BLaER1 treated with 17β-estradiol and CSF1 and Interleukin-3, amounts not matched to agents 10 nM and 100 nM (cell line): ENCODE measurements around the gene LDHA.

ENCODE experiments used
- H3K27ac ChIP-seq, 11 experiments: shearing (Covaris generic); formaldehyde crosslinking; 2 replicates each; pipeline ENCODE4 v1.8.1; 2022
- H3K27me3 ChIP-seq, 11 experiments: shearing (Covaris generic); formaldehyde crosslinking; 2 replicates each; pipeline ENCODE4 v1.8.1; 2022
- H3K36me3 ChIP-seq, 11 experiments: shearing (Covaris generic); formaldehyde crosslinking; 2 replicates each; pipeline ENCODE4 v1.8.1; 2022
- H3K4me1 ChIP-seq, 10 experiments: shearing (Covaris generic); formaldehyde crosslinking; 2 replicates each; pipeline ENCODE4 v1.8.1; 2022
- H3K4me2 ChIP-seq, 11 experiments: shearing (Covaris generic); formaldehyde crosslinking; 2 replicates each; pipeline ENCODE4 v1.8.1; 2022
- H3K4me3 ChIP-seq, 10 experiments: shearing (Covaris generic); formaldehyde crosslinking; 2 replicates each; pipeline ENCODE4 v1.8.1; 2022
- H3K9ac ChIP-seq, 11 experiments: shearing (Covaris generic); formaldehyde crosslinking; 2 replicates each; pipeline ENCODE4 v1.8.1; 2022
- H3K9me3 ChIP-seq, 11 experiments: shearing (Covaris generic); formaldehyde crosslinking; replicated peaks in 1 of 11; 2 replicates each; pipeline ENCODE4 v1.8.1; 2022
- H4K20me1 ChIP-seq, 11 experiments: shearing (Covaris generic); formaldehyde crosslinking; 2 replicates each; pipeline ENCODE4 v1.8.1; 2022
- Cebpa-rat ChIP-seq, 11 experiments: shearing (Covaris generic); IDR thresholded peaks; 2 replicates each; pipeline ENCODE4 v1.8.1; 2022

LDHA gene

DNA sequence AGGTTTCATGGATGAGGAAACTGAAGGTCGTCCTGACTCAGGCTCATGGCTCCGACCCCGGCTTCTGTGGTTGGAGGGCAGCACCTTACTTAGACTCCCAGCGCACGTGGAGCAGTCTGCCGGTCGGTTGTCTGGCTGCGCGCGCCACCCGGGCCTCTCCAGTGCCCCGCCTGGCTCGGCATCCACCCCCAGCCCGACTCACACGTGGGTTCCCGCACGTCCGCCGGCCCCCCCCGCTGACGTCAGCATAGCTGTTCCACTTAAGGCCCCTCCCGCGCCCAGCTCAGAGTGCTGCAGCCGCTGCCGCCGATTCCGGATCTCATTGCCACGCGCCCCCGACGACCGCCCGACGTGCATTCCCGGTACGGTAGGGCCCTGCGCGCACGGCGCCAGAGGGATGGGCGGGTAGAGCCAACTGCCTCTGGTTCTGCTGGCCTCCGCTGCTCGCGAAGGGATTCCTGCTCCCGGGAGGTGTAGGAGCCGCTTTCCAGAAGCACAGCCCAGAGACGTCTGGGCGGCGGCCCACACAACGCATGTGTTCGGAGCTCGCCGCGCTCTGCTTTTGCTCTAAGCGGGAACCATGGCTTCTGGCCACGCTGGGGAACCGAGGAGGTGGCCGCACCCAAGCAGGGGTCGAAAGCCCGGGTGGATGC lies at the start of gene LDHA:
TSS of gene LDHA (plus strand) at position 289 of the 653 bp plus-strand sequence. CDS start 2,280 bp downstream, outside the sequence.
- Histone ChIP-seq H3K27ac (peak within 1 kb of the TSS; percentile 77 to 98 (median 95)), H3K36me3 (peaks cover 31 to 43% (median 39%) of the 10 kb centered on the region in 11 experiments), H3K9ac (peak within 1 kb of the TSS; percentile 93 to 99 (median 95)), H3K4me1 (peaks cover 42 to 49% (median 47%) of the 10 kb centered on the region in 10 experiments), H4K20me1 (peaks cover 41 to 49% (median 48%) of the 10 kb centered on the region in 11 experiments), H3K4me3 (peak within 1 kb of the TSS; percentile 90 to 100 (median 97)), H3K4me2 (peak within 1 kb of the TSS; percentile 69 to 98 (median 92)), H3K9me3 (no peaks in the 10 kb centered on the region), H3K27me3 (no peaks in the 10 kb centered on the region)
- no peak for TF ChIP-seq Cebpa-rat (IDR thresholded peaks at IDR 0.05)

- no peak for TF ChIP-seq Cebpa-rat (IDR thresholded peaks at IDR 0.05)
- Histone ChIP-seq H3K9ac (no peak overlapping the region), H3K4me3 (no peak overlapping the region), H3K4me1 (peaks cover 0 to 16% (median 7%) of the 10 kb centered on the region in 10 experiments; a peak in 10 of 20 replicates), H4K20me1 (0 out of 22 replicates have a peak, but pooled peaks cover 0 to 6% (median 0%) of the 10 kb centered on the region in 11 experiments), H3K27me3 (no peaks in the 10 kb centered on the region), H3K27ac (no peak overlapping the region), H3K4me2 (peak overlapping the region in 4 of 11 experiments; percentile 3 to 36 (median 8); a peak in 5 of 22 replicates), H3K36me3 (peaks cover 83 to 100% (median 94%) of the 10 kb centered on the region in 11 experiments), H3K9me3 (no peaks in the 10 kb centered on the region)
These were observed 46.8 kb upstream of the LDHA start for GRCh38 chr11:18347471-18348125.

DNA sequence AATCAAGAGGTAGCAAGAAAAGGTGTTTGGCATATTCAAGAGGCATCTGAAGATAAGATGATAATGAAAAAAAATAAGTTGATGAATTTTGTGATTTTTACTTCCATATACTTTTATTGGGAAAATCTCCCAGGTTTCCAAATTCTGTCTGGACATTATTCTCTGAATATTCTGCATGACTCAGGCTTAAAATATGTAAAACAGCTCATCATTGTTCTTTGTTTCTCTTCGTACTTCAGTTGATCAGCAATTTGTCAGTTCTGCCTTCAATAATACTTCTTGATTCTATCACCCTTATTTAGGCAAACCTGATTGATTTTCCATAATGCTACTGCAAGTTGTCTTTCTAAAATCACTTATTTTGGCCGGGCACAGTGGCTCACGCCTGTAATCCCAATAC lies 41.8 kb upstream of the LDHA start:
- H3K36me3 ChIP-seq: peaks cover 81 to 100% (median 92%) of the 10 kb centered on the region in 11 experiments
- no peak overlapping the region for H3K4me2 ChIP-seq
- no peak overlapping the region for H3K9ac ChIP-seq
- H3K9me3 ChIP-seq: no peaks in the 10 kb centered on the region
- H3K4me1 ChIP-seq: peaks cover 0 to 9% (median 5%) of the 10 kb centered on the region in 10 experiments; a peak in 10 of 20 replicates
- H4K20me1 ChIP-seq: no peaks in the 10 kb centered on the region
- no peaks in the 10 kb centered on the region for H3K27me3 ChIP-seq
- H3K4me3 ChIP-seq: no peak overlapping the region
- no peak overlapping the region for H3K27ac ChIP-seq
- no peak for TF ChIP-seq Cebpa-rat (IDR thresholded peaks at IDR 0.05)

- no peaks in the 10 kb centered on the region for H3K9me3 ChIP-seq
- peaks cover 0 to 24% (median 13%) of the 10 kb centered on the region in 10 experiments; a peak in 12 of 20 replicates for H3K4me1 ChIP-seq
- H4K20me1 ChIP-seq: no peaks in the 10 kb centered on the region
- H3K27ac ChIP-seq: no peak overlapping the region
- no peak for TF ChIP-seq Cebpa-rat (IDR thresholded peaks at IDR 0.05)
- H3K36me3 ChIP-seq: peaks cover 95 to 100% (median 99%) of the 10 kb centered on the region in 11 experiments
- H3K27me3 ChIP-seq: no peaks in the 10 kb centered on the region
- peak overlapping the region in 3 of 11 experiments; percentile 18 to 29 (median 20); a peak in 3 of 22 replicates for H3K4me2 ChIP-seq
- no peak overlapping the region; a peak in 1 of 22 replicates for H3K9ac ChIP-seq
- no peak overlapping the region for H3K4me3 ChIP-seq
These were observed 35.7 kb upstream of the LDHA start for GRCh38 chr11:18358646-18359045.

DNA sequence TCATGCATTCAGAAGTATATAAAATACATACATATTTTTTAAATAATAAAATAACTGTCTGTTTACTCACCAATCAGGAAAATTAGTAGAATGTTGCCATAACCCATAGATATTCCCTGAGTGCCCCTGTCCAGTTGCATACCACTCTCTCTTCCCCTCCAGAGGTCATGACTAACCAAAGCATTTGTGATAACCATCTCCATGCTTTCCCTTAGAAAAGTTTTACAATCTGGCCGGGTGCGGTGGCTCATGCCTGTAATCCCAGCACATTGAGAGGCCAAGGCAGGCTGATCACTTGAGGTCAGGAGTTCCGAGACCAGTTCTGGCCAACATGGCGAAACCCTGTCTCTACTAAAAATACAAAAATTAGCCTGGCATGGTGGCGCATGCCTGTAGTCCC lies 33.2 kb upstream of the LDHA start:
- H3K4me2 ChIP-seq: no peak overlapping the region
- peaks cover 23 to 44% (median 37%) of the 10 kb centered on the region in 10 experiments for H3K4me1 ChIP-seq
- H4K20me1 ChIP-seq: no peaks in the 10 kb centered on the region
- no peak overlapping the region for H3K9ac ChIP-seq
- H3K27ac ChIP-seq: peak overlapping the region in 2 of 11 experiments; percentile 5 to 23; a peak in 2 of 22 replicates
- no peaks in the 10 kb centered on the region for H3K27me3 ChIP-seq
- TF ChIP-seq Cebpa-rat (IDR thresholded peaks at IDR 0.05): no peak
- H3K9me3 ChIP-seq: no peaks in the 10 kb centered on the region
- H3K36me3 ChIP-seq: peaks cover 95 to 100% (median 98%) of the 10 kb centered on the region in 11 experiments
- no peak overlapping the region for H3K4me3 ChIP-seq

DNA sequence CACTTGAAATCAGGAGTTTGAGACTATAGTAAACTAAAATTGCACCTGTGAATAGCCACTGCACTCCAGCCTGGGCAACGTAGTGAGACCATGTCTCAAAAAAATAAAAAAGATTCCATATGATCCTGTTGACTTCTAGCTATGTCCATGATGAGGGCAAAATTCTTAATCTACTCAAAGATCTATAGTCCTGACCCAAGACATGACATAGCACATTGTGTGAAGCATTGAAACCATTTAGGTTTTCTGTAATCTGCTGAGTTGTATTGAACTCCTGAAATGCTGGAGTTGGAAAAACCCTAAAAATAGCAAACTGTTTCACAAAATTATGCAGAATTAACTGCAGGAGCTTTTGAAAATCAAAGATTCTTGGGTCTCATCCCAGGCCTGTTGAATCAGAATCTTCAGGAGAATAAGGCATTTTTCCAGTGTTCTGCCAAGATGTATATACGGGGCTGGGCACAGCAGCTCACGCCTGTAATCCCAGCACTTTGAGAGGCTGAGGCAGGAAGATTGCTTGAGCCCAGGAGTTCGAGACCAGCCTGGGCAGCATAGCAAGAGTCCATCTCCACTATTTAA lies 29.8 kb upstream of the LDHA start:
- Histone ChIP-seq H3K9me3 (no peaks in the 10 kb centered on the region), H4K20me1 (no peaks in the 10 kb centered on the region), H3K4me3 (no peak overlapping the region), H3K4me1 (peaks cover 57 to 65% (median 61%) of the 10 kb centered on the region in 10 experiments), H3K9ac (peak overlapping the region in 5 of 11 experiments; percentile 21 to 76 (median 64); a peak in 6 of 22 replicates), H3K27me3 (no peaks in the 10 kb centered on the region), H3K27ac (peak overlapping the region in 10 of 11 experiments; percentile 55 to 91 (median 81); a peak in 18 of 22 replicates), H3K4me2 (peak overlapping the region; percentile 59 to 88 (median 75); a peak in 19 of 22 replicates), H3K36me3 (peaks cover 68 to 98% (median 77%) of the 10 kb centered on the region in 11 experiments)
- no peak for TF ChIP-seq Cebpa-rat (IDR thresholded peaks at IDR 0.05)

DNA sequence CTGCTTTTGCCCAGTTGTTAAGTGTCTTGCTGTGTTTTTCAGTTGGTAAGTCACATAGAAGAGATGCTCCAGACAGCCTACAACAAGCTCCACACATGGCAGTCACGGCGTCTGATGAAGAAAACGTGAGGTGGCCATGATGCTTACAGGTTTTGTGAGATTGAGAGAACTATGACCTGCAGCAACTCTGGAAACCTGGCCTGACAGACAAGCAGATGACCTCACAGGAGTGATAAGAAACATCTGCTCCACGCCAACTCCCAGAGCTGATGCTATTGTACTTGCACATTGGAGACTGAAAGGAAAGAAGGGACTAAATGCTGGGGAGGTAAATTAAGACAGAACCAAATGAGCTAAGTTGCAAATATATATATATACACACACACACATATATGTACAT lies 28.6 kb upstream of the LDHA start:
- H3K9ac ChIP-seq: peak overlapping the region in 10 of 11 experiments; percentile 15 to 76 (median 60); a peak in 19 of 22 replicates
- peaks cover 59 to 71% (median 65%) of the 10 kb centered on the region in 10 experiments for H3K4me1 ChIP-seq
- no peak for TF ChIP-seq Cebpa-rat (IDR thresholded peaks at IDR 0.05)
- peak overlapping the region in 5 of 10 experiments; percentile 32 to 52 (median 42); a peak in 7 of 20 replicates for H3K4me3 ChIP-seq
- H3K36me3 ChIP-seq: peaks cover 56 to 98% (median 68%) of the 10 kb centered on the region in 11 experiments
- no peaks in the 10 kb centered on the region for H3K9me3 ChIP-seq
- peak overlapping the region; percentile 1 to 91 (median 81); a peak in 21 of 22 replicates for H3K27ac ChIP-seq
- H3K27me3 ChIP-seq: no peaks in the 10 kb centered on the region
- peak overlapping the region; percentile 59 to 88 (median 75) for H3K4me2 ChIP-seq
- no peaks in the 10 kb centered on the region for H4K20me1 ChIP-seq

GRCh38 chr11:18366286-18366685 lies 28.1 kb upstream of the LDHA start:
- Histone ChIP-seq H3K27ac (peak overlapping the region; percentile 1 to 91 (median 81); a peak in 20 of 22 replicates), H3K9me3 (no peaks in the 10 kb centered on the region), H3K9ac (peak overlapping the region in 9 of 11 experiments; percentile 15 to 76 (median 64); a peak in 18 of 22 replicates), H3K4me1 (peaks cover 59 to 70% (median 65%) of the 10 kb centered on the region in 10 experiments), H3K4me2 (peak overlapping the region; percentile 59 to 88 (median 75); a peak in 21 of 22 replicates), H3K4me3 (peak overlapping the region in 8 of 10 experiments; percentile 12 to 52 (median 42); a peak in 10 of 20 replicates), H4K20me1 (no peaks in the 10 kb centered on the region), H3K36me3 (peaks cover 51 to 94% (median 62%) of the 10 kb centered on the region in 11 experiments), H3K27me3 (no peaks in the 10 kb centered on the region)
- peak in 3 of 11 experiments; percentile 54 to 72 (median 57); a peak in 4 of 22 replicates for TF ChIP-seq Cebpa-rat (IDR thresholded peaks at IDR 0.05)
